ENCODE results near the gene PDIA5.

DNA sequence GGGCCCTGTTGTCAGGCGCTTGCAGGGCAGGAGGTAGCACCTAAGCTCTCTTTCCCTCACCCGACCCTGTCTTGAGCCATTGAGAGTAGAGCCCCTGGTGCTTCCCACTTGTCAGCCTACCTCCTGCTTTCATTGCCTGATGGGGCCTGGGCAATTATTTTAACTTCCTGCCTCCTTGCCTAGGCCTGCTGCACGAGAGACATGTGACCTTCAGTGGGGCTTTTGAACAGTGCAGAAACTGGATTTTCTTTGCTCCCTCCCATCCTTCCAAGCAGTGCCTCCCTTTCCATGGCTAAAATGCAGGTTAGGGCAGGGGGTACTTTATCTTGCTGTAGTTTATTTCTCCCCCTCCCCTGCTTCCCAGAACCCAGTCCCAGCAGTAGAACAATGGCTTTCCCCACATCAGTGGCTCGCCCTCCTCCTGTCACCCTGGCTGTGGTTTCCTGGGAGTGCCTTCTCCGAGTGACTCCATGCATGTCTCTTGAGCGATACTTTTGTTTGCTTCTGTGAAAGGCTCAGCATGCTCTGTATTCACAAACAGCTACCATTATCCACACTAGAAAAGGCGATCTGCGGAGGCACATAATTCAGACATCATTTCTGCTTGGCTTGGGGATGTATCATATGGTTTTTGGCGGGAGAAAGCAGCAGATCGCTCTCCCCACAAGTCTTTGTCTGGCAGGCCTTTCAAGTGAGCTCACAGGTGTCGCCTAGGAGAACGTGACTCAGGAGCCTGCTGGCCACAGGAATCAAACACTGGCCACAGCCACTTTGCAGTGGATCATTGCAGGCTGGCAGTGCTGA is 24.1 kb downstream of the PDIA5 start:
- TF ChIP-seq CTCF (IDR thresholded peaks at IDR 0.05) = no peak
- TF ChIP-seq POLR2A (IDR thresholded peaks at IDR 0.05) = no peak

Measured in upper lobe of left lung (tissue), 4 donors.